ENCODE data around the gene RIPK3. TPM values are rescaled to one million over a fixed set of nuclear protein-coding genes. Genes with fewer than 3 reads are reported as not detected.

RIPK3 gene
- total and polyA plus RNA-seq, 2 experiments from 2014 or later: 4.8 to 7.0 TPM

DNA sequence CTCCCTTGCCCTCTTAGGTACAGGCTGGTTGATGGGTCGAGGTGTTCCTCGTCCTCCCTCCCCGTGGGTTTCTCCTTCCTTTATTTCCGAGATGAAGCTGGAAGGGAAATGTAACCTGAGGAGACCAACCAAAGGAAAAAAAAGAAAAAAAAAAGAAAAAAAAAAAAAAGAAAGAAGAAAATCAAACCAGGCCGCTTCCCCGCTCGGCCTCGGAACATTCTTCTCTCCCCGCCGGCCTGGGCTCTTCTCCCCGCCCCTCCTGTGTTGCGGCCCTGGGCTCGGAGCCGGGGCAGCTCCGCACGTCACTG is 26.6 kb upstream of the RIPK3 start:
- no peaks in the 10 kb centered on the region for H4K20me1 ChIP-seq (ENCODE audit: insufficient read depth, poor library complexity, severe bottlenecking)
- TF ChIP-seq EZH2 (IDR thresholded peaks at IDR 0.05; ENCODE audit: borderline replicate concordance) (no peak), CTCF (IDR thresholded peaks at IDR 0.05; ENCODE audit: poor library complexity) (no peak), EZH2phosphoT487 (IDR thresholded peaks at IDR 0.05; ENCODE audit: low read depth, severe bottlenecking, unreplicated experiment) (no peak)
- no peaks in the 10 kb centered on the region for H3K36me3 ChIP-seq (replicated peaks; ENCODE audit: insufficient read depth, low read depth)
- H2AFZ ChIP-seq: peak overlapping the region; percentile 68
- peak overlapping the region; percentile 15 for H3K4me3 ChIP-seq
- 0% methylated on average over 13 of the region's 16 CpGs for WGBS (ENCODE audit: low lambda C conversion rate, missing lambda C conversion rate)
- H3K9me3 ChIP-seq (ENCODE audit: low read depth): no peaks in the 10 kb centered on the region
- peaks cover 7% of the 10 kb centered on the region for H3K4me1 ChIP-seq (ENCODE audit: insufficient read depth)
- peaks cover 7% of the 10 kb centered on the region for H3K79me2 ChIP-seq
- no peaks in the 10 kb centered on the region for H3K27me3 ChIP-seq
- no peak for DNase-seq (ENCODE audit: low spot score)
- no peaks in the 10 kb centered on the region for H3K9me2 ChIP-seq (replicated peaks; ENCODE audit: insufficient read depth)
- H3K27ac ChIP-seq: peak overlapping the region; percentile 98
- H3K4me2 ChIP-seq: peak overlapping the region; percentile 79

DNA sequence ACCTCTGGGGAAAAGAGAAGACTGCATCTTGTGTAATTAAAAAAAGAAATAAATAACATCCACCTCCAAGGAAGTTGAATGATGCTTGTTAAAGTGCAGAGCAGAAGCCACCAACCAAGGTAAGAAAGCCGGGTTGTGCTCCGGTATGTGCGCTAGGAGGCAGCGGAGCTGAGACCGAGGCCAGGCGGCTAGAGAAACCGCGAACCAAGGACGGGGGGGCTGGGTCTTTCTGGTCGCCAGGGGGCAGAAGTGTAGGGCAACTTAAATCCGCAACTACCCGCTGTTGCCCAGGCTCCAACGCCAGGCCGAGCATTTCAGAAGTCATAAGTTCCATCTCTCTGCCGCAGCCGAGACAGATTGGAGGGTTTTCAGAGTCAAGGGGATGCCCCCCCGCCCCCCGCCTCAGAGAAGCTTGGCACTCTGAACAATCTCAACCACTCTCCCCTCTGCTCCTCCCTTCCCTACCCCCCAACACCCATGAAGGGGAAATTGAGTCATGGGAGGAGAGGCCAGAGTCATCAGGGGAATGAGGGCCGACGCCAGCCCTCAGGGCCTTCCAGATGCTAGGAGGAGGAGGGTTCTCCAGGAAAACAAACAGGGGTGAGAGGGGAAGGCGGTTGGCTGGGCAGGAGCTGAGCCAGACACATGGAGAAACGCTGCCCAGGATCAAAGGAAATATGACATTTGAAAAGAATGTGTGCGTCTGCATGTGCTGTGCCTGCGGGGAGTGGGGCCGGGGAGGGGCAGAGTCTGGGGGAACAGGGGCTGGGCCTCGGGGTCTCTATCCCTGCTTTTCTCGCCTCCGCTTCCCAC is 26.0 kb upstream of the RIPK3 start:
- H4K20me1 ChIP-seq (ENCODE audit: insufficient read depth, poor library complexity, severe bottlenecking): no peaks in the 10 kb centered on the region
- peak; percentile 95 for DNase-seq (ENCODE audit: low spot score)
- peaks cover 7% of the 10 kb centered on the region for H3K4me1 ChIP-seq (ENCODE audit: insufficient read depth)
- peaks cover 5% of the 10 kb centered on the region for H3K79me2 ChIP-seq
- peak overlapping the region; percentile 98 for H3K27ac ChIP-seq
- H3K36me3 ChIP-seq (replicated peaks; ENCODE audit: insufficient read depth, low read depth): no peaks in the 10 kb centered on the region
- H3K9me3 ChIP-seq (ENCODE audit: low read depth): no peaks in the 10 kb centered on the region
- peak overlapping the region; percentile 15 for H3K4me3 ChIP-seq
- no peak for TF ChIP-seq EZH2phosphoT487 (IDR thresholded peaks at IDR 0.05; ENCODE audit: low read depth, severe bottlenecking, unreplicated experiment)
- peak; percentile 98 for TF ChIP-seq CTCF (IDR thresholded peaks at IDR 0.05; ENCODE audit: poor library complexity)
- no peak for TF ChIP-seq EZH2 (IDR thresholded peaks at IDR 0.05; ENCODE audit: borderline replicate concordance)
- no peaks in the 10 kb centered on the region for H3K27me3 ChIP-seq
- H3K4me2 ChIP-seq: peak overlapping the region; percentile 79
- H3K9me2 ChIP-seq (replicated peaks; ENCODE audit: insufficient read depth): no peaks in the 10 kb centered on the region
- peak overlapping the region; percentile 68 for H2AFZ ChIP-seq
- 2% methylated on average over 25 of the region's 28 CpGs for WGBS (ENCODE audit: low lambda C conversion rate, missing lambda C conversion rate)

GRCh38 chr14:24364841-24365240 is 25.1 kb upstream of the RIPK3 start:
- no peaks in the 10 kb centered on the region for H3K36me3 ChIP-seq (replicated peaks; ENCODE audit: insufficient read depth, low read depth)
- 90% methylated on average over 1 of the region's 1 CpG for WGBS (ENCODE audit: low lambda C conversion rate, missing lambda C conversion rate)
- H3K9me2 ChIP-seq (replicated peaks; ENCODE audit: insufficient read depth): no peaks in the 10 kb centered on the region
- no peaks in the 10 kb centered on the region for H4K20me1 ChIP-seq (ENCODE audit: insufficient read depth, poor library complexity, severe bottlenecking)
- peaks cover 7% of the 10 kb centered on the region for H3K4me1 ChIP-seq (ENCODE audit: insufficient read depth)
- H3K27me3 ChIP-seq: no peaks in the 10 kb centered on the region
- DNase-seq (ENCODE audit: low spot score): no peak
- peak overlapping the region; percentile 98 for H3K27ac ChIP-seq
- no peak for TF ChIP-seq CTCF (IDR thresholded peaks at IDR 0.05; ENCODE audit: poor library complexity)
- TF ChIP-seq EZH2 (IDR thresholded peaks at IDR 0.05; ENCODE audit: borderline replicate concordance): no peak
- TF ChIP-seq EZH2phosphoT487 (IDR thresholded peaks at IDR 0.05; ENCODE audit: low read depth, severe bottlenecking, unreplicated experiment): no peak
- H3K9me3 ChIP-seq (ENCODE audit: low read depth): no peaks in the 10 kb centered on the region
- no peak overlapping the region for H3K4me2 ChIP-seq
- no peak overlapping the region for H3K4me3 ChIP-seq
- no peak overlapping the region for H2AFZ ChIP-seq
- peaks cover 5% of the 10 kb centered on the region for H3K79me2 ChIP-seq
